ENCODE data around the gene DSE. TPM values are rescaled to one million over a fixed set of nuclear protein-coding genes. Genes with fewer than 3 reads are reported as not detected.

The DSE gene
- total RNA-seq, 4 donors from 2014 or later = 12.6 to 71.8 (median 16.2) TPM

GRCh38 chr6:116364321-116364720, 6.4 kb upstream of the DSE start:
- DNase-seq = no peak
- Histone ChIP-seq H3K27ac (no peak overlapping the region), H3K27me3 (no peaks in the 10 kb centered on the region), H3K9me3 (no peaks in the 10 kb centered on the region), H3K36me3 (no peaks in the 10 kb centered on the region), H3K4me1 (peaks cover 0 to 5% (median 1%) of the 10 kb centered on the region in 4 donors), H3K4me3 (no peak overlapping the region)
- no peak for TF ChIP-seq POLR2A (IDR thresholded peaks at IDR 0.05)
- TF ChIP-seq, protein P1, sequence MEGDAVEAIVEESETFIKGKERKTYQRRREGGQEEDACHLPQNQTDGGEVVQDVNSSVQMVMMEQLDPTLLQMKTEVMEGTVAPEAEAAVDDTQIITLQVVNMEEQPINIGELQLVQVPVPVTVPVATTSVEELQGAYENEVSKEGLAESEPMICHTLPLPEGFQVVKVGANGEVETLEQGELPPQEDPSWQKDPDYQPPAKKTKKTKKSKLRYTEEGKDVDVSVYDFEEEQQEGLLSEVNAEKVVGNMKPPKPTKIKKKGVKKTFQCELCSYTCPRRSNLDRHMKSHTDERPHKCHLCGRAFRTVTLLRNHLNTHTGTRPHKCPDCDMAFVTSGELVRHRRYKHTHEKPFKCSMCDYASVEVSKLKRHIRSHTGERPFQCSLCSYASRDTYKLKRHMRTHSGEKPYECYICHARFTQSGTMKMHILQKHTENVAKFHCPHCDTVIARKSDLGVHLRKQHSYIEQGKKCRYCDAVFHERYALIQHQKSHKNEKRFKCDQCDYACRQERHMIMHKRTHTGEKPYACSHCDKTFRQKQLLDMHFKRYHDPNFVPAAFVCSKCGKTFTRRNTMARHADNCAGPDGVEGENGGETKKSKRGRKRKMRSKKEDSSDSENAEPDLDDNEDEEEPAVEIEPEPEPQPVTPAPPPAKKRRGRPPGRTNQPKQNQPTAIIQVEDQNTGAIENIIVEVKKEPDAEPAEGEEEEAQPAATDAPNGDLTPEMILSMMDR (IDR thresholded peaks at IDR 0.05) = no peak

- no peaks in the 10 kb centered on the region for H3K36me3 ChIP-seq
- TF ChIP-seq, protein P1 (IDR thresholded peaks at IDR 0.05) = no peak
- no peak for TF ChIP-seq POLR2A (IDR thresholded peaks at IDR 0.05)
- H3K27ac ChIP-seq = no peak overlapping the region
- peaks cover 0 to 10% (median 1%) of the 10 kb centered on the region in 4 donors for H3K4me1 ChIP-seq
- no peaks in the 10 kb centered on the region for H3K27me3 ChIP-seq
- no peak overlapping the region for H3K4me3 ChIP-seq
- H3K9me3 ChIP-seq = no peaks in the 10 kb centered on the region
- DNase-seq = no peak
These were observed 5.0 kb upstream of the DSE start for GRCh38 chr6:116365743-116366142.

- H3K27me3 ChIP-seq = no peaks in the 10 kb centered on the region
- H3K27ac ChIP-seq = no peak overlapping the region
- H3K36me3 ChIP-seq = no peaks in the 10 kb centered on the region
- peaks cover 0 to 10% (median 1%) of the 10 kb centered on the region in 4 donors for H3K4me1 ChIP-seq
- DNase-seq = no peak
- H3K4me3 ChIP-seq = no peak overlapping the region
- no peak for TF ChIP-seq POLR2A (IDR thresholded peaks at IDR 0.05)
- TF ChIP-seq, protein P1 (IDR thresholded peaks at IDR 0.05) = no peak
- H3K9me3 ChIP-seq = no peaks in the 10 kb centered on the region
These were observed 3.9 kb upstream of the DSE start for GRCh38 chr6:116366740-116367275.

DNA sequence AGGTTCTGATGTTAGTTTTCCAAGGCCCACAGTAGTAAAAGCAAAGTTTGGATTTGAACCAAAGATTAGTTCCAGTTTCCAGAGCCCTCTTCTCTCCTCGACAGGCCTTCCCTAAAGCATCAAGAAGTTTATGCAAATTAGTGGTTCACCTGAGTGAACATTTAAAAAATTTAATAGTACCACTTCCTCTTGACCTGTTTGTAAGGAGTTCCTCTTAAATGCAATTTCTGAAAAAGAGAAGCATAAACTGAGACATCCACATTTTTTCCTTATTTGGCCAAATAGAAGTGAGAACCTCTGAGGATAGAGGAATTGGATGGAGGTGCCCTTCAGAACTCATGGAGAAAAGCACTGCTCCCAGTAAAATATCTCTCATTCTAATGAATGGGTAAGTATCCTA, 1.2 kb upstream of the DSE start:
- Histone ChIP-seq H3K27me3 (no peaks in the 10 kb centered on the region), H3K9me3 (no peaks in the 10 kb centered on the region), H3K27ac (peak overlapping the region; percentile 84 to 90 (median 88)), H3K36me3 (no peaks in the 10 kb centered on the region), H3K4me3 (peak overlapping the region; percentile 64 to 86 (median 78)), H3K4me1 (peaks cover 0 to 10% (median 1%) of the 10 kb centered on the region in 4 donors)
- no peak for DNase-seq
- TF ChIP-seq, protein P1 (IDR thresholded peaks at IDR 0.05) = no peak
- TF ChIP-seq POLR2A (IDR thresholded peaks at IDR 0.05) = no peak

- peaks cover 0 to 10% (median 1%) of the 10 kb centered on the region in 4 donors for H3K4me1 ChIP-seq
- H3K27ac ChIP-seq = peak overlapping the region; percentile 84 to 90 (median 88)
- DNase-seq = peak in 2 of 3 donors; percentile 61 to 63
- no peaks in the 10 kb centered on the region for H3K36me3 ChIP-seq
- TF ChIP-seq, protein P1 (IDR thresholded peaks at IDR 0.05) = no peak
- TF ChIP-seq POLR2A (IDR thresholded peaks at IDR 0.05) = no peak
- no peaks in the 10 kb centered on the region for H3K27me3 ChIP-seq
- H3K9me3 ChIP-seq = no peaks in the 10 kb centered on the region
- peak overlapping the region; percentile 64 to 86 (median 78) for H3K4me3 ChIP-seq
These were observed 585 bp upstream of the DSE start for GRCh38 chr6:116369964-116370759.
